CD4-positive, CD25-positive, alpha-beta regulatory T cell (primary cell): ENCODE data around the gene SLC17A9. TPM values are rescaled to one million over a fixed set of nuclear protein-coding genes. Genes with fewer than 3 reads are reported as not detected.

Experiments used
- ATAC-seq, 2 donors: fragments of 150-1000 bp; cut with Tn5 transposase; one replicate each; pipeline ENCODE4 v1.10.0; 2021; ENCODE audit warnings: low read depth in 2 of 2, moderate number of reproducible peaks in 2 of 2, moderate library complexity in 1 of 2
- DNase-seq, 3 donors: peaks; one replicate each; pipeline versions ENCODE4 v3.0.0 to v3.0.0-alpha.2; 2012 to 2022; ENCODE audit warnings: mixed read lengths in 1 of 3
- H3K27ac ChIP-seq: one replicate; pipeline ENCODE4 v1.7.0; 2013; ENCODE audit warnings: mild to moderate bottlenecking, low read length; ENCODE audit not compliant: insufficient read depth, poor library complexity, severe bottlenecking
- H3K27me3 ChIP-seq: one replicate; pipeline ENCODE4 v1.7.0; 2013; ENCODE audit warnings: low read length; ENCODE audit not compliant: control insufficient read depth, insufficient read depth
- H3K36me3 ChIP-seq: one replicate; pipeline ENCODE4 v1.7.0; 2013; ENCODE audit warnings: mild to moderate bottlenecking, low read length, moderate library complexity; ENCODE audit not compliant: control insufficient read depth, insufficient read depth
- H3K4me1 ChIP-seq: 2 replicates; pipeline ENCODE4 v1.7.0; 2013; ENCODE audit warnings: mild to moderate bottlenecking, low read length; ENCODE audit not compliant: insufficient read depth, control insufficient read depth, poor library complexity, severe bottlenecking
- H3K4me3 ChIP-seq: one replicate; pipeline ENCODE4 v1.7.0; 2013; ENCODE audit warnings: low read depth, mild to moderate bottlenecking, low read length, moderate library complexity
- H3K9me3 ChIP-seq, 2 experiments: 1 replicate in 1 of 2; 2 replicates in 1 of 2; pipeline ENCODE4 v1.7.0; 2013; ENCODE audit warnings: low read length in 2 of 2, mild to moderate bottlenecking in 1 of 2, moderate library complexity in 1 of 2; ENCODE audit not compliant: control insufficient read depth in 2 of 2
- H3K27ac Mint-ChIP-seq, 3 donors: one replicate each; pipeline ENCODE4 v1.8.0; 2020 to 2022; ENCODE audit warnings: mild to moderate bottlenecking in 3 of 3, mixed read lengths in 3 of 3, moderate library complexity in 2 of 3
- H3K27me3 Mint-ChIP-seq: one replicate; pipeline ENCODE4 v1.8.0; 2022; ENCODE audit warnings: mild to moderate bottlenecking, mixed read lengths
- H3K36me3 Mint-ChIP-seq: one replicate; pipeline ENCODE4 v1.8.0; 2020; ENCODE audit warnings: mixed read lengths
- H3K4me1 Mint-ChIP-seq, 4 donors: one replicate each; pipeline ENCODE4 v1.8.0; 2020 to 2022; ENCODE audit warnings: mixed read lengths in 4 of 4, mild to moderate bottlenecking in 1 of 4
- H3K4me3 Mint-ChIP-seq, 4 donors: one replicate each; pipeline ENCODE4 v1.8.0; 2020 to 2022; ENCODE audit warnings: mild to moderate bottlenecking in 4 of 4, mixed read lengths in 4 of 4, moderate library complexity in 3 of 4
- H3K9me3 Mint-ChIP-seq, 7 donors: one replicate each; pipeline ENCODE4 v1.8.0; 2020 to 2022; ENCODE audit warnings: mixed read lengths in 7 of 7, mild to moderate bottlenecking in 3 of 7, moderate library complexity in 2 of 7
- polyA plus RNA-seq, 4 donors: library from polyadenylated mRNA; unstranded; fragments of 300-500 nt; fragmentation: Illumina TruSeq; gene quantifications; one replicate each; pipeline ENCODE4 v1.2.3, GENCODE V29; 2021
- total RNA-seq: library from RNA; stranded (reverse); gene quantifications from one replicate; pipeline ENCODE4 v1.2.3, GENCODE V29; 2022

SLC17A9 gene
- total and polyA plus RNA-seq, 5 donors from 2014 or later: 0.06 to 4.1 (median 0.33) TPM; not detected in 1

- no peak overlapping the region for H3K4me3 ChIP-seq
- ATAC-seq: no peak
- no peaks in the 10 kb centered on the region for H3K9me3 ChIP-seq
- peaks cover 0 to 1% (median 0%) of the 10 kb centered on the region in 7 donors for H3K9me3 Mint-ChIP-seq
- H3K4me3 Mint-ChIP-seq: peak overlapping the region in 1 of 4 donors; percentile 34
- H3K27ac Mint-ChIP-seq: no peak overlapping the region
- H3K4me1 ChIP-seq: peaks cover 6% of the 10 kb centered on the region
- H3K27ac ChIP-seq: no peak overlapping the region
- DNase-seq: no peak
- H3K36me3 Mint-ChIP-seq: peaks cover 51% of the 10 kb centered on the region
- no peaks in the 10 kb centered on the region for H3K27me3 Mint-ChIP-seq
- H3K27me3 ChIP-seq: no peaks in the 10 kb centered on the region
- H3K4me1 Mint-ChIP-seq: peaks cover 8 to 44% (median 19%) of the 10 kb centered on the region in 4 donors
- H3K36me3 ChIP-seq: peaks cover 96% of the 10 kb centered on the region
Observed at GRCh38 chr20:62908971-62909791, 43.3 kb upstream of the SLC17A9 start.

DNA sequence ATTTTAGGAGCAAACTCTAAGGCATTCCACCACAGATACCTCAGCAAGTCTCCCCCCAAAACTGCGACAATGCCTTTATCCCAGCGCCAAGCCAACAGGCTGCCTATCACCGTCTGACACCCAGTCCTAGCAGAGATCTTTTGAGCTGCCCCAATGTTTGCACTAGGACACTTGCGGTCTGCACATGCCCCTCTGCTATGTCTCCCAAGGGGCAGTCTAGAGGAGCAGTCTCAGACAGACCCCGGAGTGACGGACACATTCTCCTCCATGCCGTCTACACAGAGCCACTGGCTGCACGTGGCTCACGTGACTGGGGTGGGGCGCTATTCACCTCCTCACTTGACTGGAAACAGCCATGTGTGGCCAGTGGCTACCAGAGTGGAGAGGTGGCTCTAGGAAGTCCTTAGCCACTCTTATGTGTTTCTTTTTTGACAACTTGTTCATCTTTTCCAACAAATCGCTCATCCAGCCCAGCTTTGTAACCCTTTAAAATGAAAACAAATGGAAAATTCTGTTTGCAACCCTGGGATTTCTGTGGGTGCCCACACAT lies 42.2 kb upstream of the SLC17A9 start:
- H3K9me3 Mint-ChIP-seq: peaks cover 0 to under 1% (median 0%) of the 10 kb centered on the region in 7 donors
- Histone ChIP-seq H3K36me3 (peaks cover 87% of the 10 kb centered on the region), H3K27ac (no peak overlapping the region), H3K4me3 (no peak overlapping the region), H3K27me3 (no peaks in the 10 kb centered on the region), H3K9me3 (no peaks in the 10 kb centered on the region), H3K4me1 (peaks cover 16% of the 10 kb centered on the region)
- no peak for DNase-seq
- no peak for ATAC-seq
- H3K4me3 Mint-ChIP-seq: peak overlapping the region in 1 of 4 donors; percentile 31
- H3K27me3 Mint-ChIP-seq: no peaks in the 10 kb centered on the region
- peaks cover 13 to 53% (median 24%) of the 10 kb centered on the region in 4 donors for H3K4me1 Mint-ChIP-seq
- H3K27ac Mint-ChIP-seq: peak overlapping the region in 2 of 3 donors; percentile 7 to 48
- peaks cover 45% of the 10 kb centered on the region for H3K36me3 Mint-ChIP-seq

- no peaks in the 10 kb centered on the region for H3K27me3 Mint-ChIP-seq
- Histone ChIP-seq H3K36me3 (peaks cover 80% of the 10 kb centered on the region), H3K9me3 (no peaks in the 10 kb centered on the region), H3K4me3 (no peak overlapping the region), H3K27ac (no peak overlapping the region), H3K27me3 (no peaks in the 10 kb centered on the region), H3K4me1 (peaks cover 21% of the 10 kb centered on the region)
- ATAC-seq (no peak), DNase-seq (no peak)
- H3K9me3 Mint-ChIP-seq: no peaks in the 10 kb centered on the region
- H3K36me3 Mint-ChIP-seq: peaks cover 41% of the 10 kb centered on the region
- H3K4me3 Mint-ChIP-seq: no peak overlapping the region
- peaks cover 19 to 59% (median 29%) of the 10 kb centered on the region in 4 donors for H3K4me1 Mint-ChIP-seq
- H3K27ac Mint-ChIP-seq: peak overlapping the region in 2 of 3 donors; percentile 7 to 48
Observed at GRCh38 chr20:62910777-62911497, 41.6 kb upstream of the SLC17A9 start.

DNA sequence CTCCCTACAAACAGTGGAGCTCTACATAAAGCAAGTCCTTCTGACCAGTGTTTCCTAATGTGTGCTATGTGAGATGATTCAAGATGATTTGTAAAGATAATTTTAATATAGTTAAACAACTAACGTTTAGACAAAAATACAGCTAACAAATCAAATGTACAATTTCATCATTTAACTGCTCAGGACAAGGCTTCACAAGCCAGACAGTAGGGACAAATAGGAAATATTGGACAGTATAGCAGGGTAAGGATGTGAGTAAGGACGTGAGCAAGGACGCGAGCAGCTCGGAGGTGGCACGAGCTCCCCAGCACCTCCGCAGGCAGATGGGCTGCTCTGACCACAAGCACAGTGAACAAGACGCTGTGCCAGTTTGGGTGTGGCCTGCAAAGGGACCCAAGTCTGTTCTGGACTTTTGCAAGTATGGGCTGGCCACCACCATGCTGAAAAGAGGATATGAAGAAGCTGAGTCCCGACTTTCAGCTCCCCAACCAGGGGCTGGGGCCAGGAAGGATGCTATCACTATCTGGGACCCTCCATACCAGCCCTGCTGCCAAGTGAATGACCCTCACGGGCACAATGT lies 40.7 kb upstream of the SLC17A9 start:
- Histone ChIP-seq H3K36me3 (peaks cover 72% of the 10 kb centered on the region), H3K4me3 (no peak overlapping the region), H3K4me1 (peaks cover 30% of the 10 kb centered on the region), H3K27ac (no peak overlapping the region), H3K27me3 (no peaks in the 10 kb centered on the region), H3K9me3 (no peaks in the 10 kb centered on the region)
- no peak for ATAC-seq
- Mint-ChIP-seq H3K36me3 (peaks cover 38% of the 10 kb centered on the region), H3K4me1 (peaks cover 24 to 63% (median 33%) of the 10 kb centered on the region in 4 donors), H3K4me3 (no peak overlapping the region), H3K9me3 (no peaks in the 10 kb centered on the region), H3K27ac (no peak overlapping the region), H3K27me3 (no peaks in the 10 kb centered on the region)
- no peak for DNase-seq

DNA sequence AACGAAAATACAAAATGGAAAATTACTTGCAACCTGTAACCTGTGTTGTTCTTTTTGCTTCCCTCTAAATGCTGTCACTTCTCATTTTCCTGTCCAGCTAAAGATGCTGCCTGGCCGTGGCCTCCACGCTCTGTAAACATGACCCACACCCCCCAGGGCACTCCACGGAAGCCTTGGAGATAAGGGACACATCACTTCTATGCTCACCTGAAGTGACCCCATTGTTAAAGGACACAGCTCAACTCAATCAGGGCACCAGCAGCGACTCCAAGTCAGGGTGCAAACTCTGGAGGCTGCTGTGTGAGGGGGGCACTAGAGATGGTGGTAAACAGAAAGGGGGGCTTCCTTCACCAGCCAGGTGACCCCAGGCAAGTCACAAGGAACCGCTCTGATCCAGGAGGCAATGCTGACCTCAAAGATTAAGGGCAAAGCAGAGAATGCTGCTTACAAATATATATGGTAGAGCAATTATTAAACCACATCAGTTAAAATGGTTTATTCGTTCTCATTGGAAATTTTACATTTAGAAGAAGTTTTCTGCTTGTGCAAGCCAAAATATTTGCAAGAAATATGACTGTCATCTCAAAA lies 39.4 kb upstream of the SLC17A9 start:
- Histone ChIP-seq H3K36me3 (peaks cover 59% of the 10 kb centered on the region), H3K9me3 (no peaks in the 10 kb centered on the region), H3K27me3 (no peaks in the 10 kb centered on the region), H3K4me1 (peaks cover 43% of the 10 kb centered on the region), H3K4me3 (no peak overlapping the region), H3K27ac (no peak overlapping the region)
- H3K27me3 Mint-ChIP-seq: no peaks in the 10 kb centered on the region
- peaks cover 20 to 71% (median 41%) of the 10 kb centered on the region in 4 donors for H3K4me1 Mint-ChIP-seq
- H3K27ac Mint-ChIP-seq: peak overlapping the region in 1 of 3 donors; percentile 71
- ATAC-seq (no peak), DNase-seq (no peak)
- peak overlapping the region in 1 of 4 donors; percentile 58 for H3K4me3 Mint-ChIP-seq
- H3K9me3 Mint-ChIP-seq: no peaks in the 10 kb centered on the region
- peaks cover 28% of the 10 kb centered on the region for H3K36me3 Mint-ChIP-seq

- H3K36me3 Mint-ChIP-seq: peaks cover 21% of the 10 kb centered on the region
- H3K27me3 ChIP-seq: no peaks in the 10 kb centered on the region
- peak overlapping the region in 1 of 3 donors; percentile 79 for H3K27ac Mint-ChIP-seq
- ATAC-seq (no peak), DNase-seq (no peak)
- peaks cover 56% of the 10 kb centered on the region for H3K4me1 ChIP-seq
- no peaks in the 10 kb centered on the region for H3K27me3 Mint-ChIP-seq
- no peak overlapping the region for H3K4me3 Mint-ChIP-seq
- H3K36me3 ChIP-seq: peaks cover 46% of the 10 kb centered on the region
- peak overlapping the region; percentile 34 for H3K27ac ChIP-seq
- no peaks in the 10 kb centered on the region for H3K9me3 Mint-ChIP-seq
- H3K9me3 ChIP-seq: no peaks in the 10 kb centered on the region
- peak overlapping the region; percentile 18 for H3K4me3 ChIP-seq
- H3K4me1 Mint-ChIP-seq: peaks cover 31 to 81% (median 53%) of the 10 kb centered on the region in 4 donors
Observed at GRCh38 chr20:62914436-62914835, 38.1 kb upstream of the SLC17A9 start.

DNA sequence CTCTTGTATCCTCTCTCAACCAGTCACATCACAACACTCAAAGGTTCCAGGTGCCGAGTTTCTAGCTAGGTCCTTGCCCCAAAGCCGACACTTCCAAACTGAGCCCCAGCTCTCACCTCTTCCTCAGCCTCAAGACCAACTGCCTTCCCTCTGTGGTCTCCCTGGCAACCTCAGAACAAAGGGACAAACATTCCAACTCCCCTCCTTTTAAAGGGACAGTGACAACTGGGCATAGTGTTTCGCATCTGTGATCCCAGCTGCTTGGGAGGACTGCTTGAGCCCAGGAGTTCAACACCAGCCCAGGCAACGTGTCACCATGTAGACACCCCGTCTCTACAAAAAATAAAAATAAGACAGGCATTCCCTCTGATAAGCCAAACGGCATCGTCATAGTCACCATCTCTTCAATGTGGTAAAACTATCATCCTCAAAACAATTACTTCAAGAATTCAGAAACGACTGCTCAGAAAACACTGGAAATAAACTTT lies 37.5 kb upstream of the SLC17A9 start:
- H3K4me1 ChIP-seq: peaks cover 62% of the 10 kb centered on the region
- Mint-ChIP-seq H3K4me3 (peak overlapping the region in 3 of 4 donors; percentile 23 to 76 (median 64)), H3K36me3 (peaks cover 16% of the 10 kb centered on the region), H3K27ac (peak overlapping the region; percentile 60 to 79 (median 70)), H3K9me3 (no peaks in the 10 kb centered on the region), H3K4me1 (peaks cover 31 to 83% (median 53%) of the 10 kb centered on the region in 4 donors), H3K27me3 (no peaks in the 10 kb centered on the region)
- no peak for ATAC-seq
- H3K4me3 ChIP-seq: peak overlapping the region; percentile 31
- no peaks in the 10 kb centered on the region for H3K9me3 ChIP-seq
- H3K36me3 ChIP-seq: peaks cover 41% of the 10 kb centered on the region
- H3K27me3 ChIP-seq: no peaks in the 10 kb centered on the region
- no peak for DNase-seq
- no peak overlapping the region for H3K27ac ChIP-seq
